GM12875 (cell line): Measurements from ENCODE around the gene AP1AR.
A peak's percentile ranks its signal among the peaks of the same experiment; 100 is the strongest.

Source experiments
- H3K4me3 ChIP-seq: one replicate; pipeline ENCODE4 v1.5.1; 2011; ENCODE audit warnings: low read depth, low read length, control low read depth
- TF ChIP-seq, protein P1 (sequence below): IDR thresholded peaks from 2 replicates; pipeline ENCODE4 v1.5.1; 2011; ENCODE audit warnings: low read depth, mild to moderate bottlenecking, control low read depth, inconsistent platforms, low read length, moderate library complexity, borderline replicate concordance; ENCODE audit not compliant: insufficient read depth

Gene AP1AR

DNA sequence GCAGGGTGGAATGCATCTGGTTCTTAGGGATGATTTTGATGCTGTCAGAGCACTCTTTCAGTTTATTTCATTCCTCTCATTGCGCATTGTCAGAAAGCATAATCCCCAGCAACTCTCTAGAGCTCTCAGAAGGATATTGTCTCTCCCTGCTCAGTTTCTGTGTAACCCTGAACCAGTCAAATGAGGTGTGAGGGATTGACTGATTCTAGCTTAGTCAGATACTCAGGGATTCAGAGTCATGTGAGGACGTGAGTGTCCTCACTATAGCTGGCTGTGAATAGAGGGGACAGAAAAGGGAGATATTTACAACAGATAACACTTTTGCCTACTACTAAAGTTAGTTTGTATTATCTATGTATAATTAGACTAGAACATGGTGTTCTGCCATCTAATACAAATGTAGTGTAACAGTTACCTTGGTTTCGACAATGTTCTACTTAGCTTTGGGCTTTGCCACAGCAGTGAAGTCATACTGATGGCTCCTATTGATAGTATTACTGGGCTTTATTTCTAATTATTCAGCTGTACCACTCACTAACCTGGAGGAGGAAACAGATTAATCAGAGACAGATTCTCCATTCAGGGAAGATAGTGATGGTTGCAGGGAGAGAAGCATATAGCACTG is 19.5 kb downstream of the AP1AR start:
- TF ChIP-seq, protein P1, sequence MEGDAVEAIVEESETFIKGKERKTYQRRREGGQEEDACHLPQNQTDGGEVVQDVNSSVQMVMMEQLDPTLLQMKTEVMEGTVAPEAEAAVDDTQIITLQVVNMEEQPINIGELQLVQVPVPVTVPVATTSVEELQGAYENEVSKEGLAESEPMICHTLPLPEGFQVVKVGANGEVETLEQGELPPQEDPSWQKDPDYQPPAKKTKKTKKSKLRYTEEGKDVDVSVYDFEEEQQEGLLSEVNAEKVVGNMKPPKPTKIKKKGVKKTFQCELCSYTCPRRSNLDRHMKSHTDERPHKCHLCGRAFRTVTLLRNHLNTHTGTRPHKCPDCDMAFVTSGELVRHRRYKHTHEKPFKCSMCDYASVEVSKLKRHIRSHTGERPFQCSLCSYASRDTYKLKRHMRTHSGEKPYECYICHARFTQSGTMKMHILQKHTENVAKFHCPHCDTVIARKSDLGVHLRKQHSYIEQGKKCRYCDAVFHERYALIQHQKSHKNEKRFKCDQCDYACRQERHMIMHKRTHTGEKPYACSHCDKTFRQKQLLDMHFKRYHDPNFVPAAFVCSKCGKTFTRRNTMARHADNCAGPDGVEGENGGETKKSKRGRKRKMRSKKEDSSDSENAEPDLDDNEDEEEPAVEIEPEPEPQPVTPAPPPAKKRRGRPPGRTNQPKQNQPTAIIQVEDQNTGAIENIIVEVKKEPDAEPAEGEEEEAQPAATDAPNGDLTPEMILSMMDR: no peak
- H3K4me3 ChIP-seq: no peak overlapping the region

DNA sequence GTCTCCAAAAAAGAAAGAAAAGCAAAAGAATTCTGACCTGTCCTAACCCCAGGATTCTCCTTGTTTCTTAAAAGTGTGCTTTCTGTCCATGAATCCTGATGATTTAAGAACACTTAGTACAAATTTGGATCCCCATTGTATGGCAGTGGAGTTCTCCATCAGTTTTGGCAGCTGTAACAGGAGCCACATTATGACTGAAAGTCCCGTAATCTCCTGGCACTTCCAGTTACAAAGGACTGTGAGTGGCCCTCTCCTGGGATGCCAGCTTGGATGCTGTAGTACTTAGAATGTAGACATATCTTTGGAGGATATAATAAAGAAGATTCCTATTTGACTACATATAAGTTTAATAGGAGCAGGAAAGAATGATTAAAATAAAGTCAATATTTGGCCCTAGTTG is 20.6 kb downstream of the AP1AR start:
- TF ChIP-seq, protein P1: no peak
- no peak overlapping the region for H3K4me3 ChIP-seq

GRCh38 chr4:112253382-112254000 is 21.9 kb downstream of the AP1AR start:
- TF ChIP-seq, protein P1: no peak
- H3K4me3 ChIP-seq: no peak overlapping the region

DNA sequence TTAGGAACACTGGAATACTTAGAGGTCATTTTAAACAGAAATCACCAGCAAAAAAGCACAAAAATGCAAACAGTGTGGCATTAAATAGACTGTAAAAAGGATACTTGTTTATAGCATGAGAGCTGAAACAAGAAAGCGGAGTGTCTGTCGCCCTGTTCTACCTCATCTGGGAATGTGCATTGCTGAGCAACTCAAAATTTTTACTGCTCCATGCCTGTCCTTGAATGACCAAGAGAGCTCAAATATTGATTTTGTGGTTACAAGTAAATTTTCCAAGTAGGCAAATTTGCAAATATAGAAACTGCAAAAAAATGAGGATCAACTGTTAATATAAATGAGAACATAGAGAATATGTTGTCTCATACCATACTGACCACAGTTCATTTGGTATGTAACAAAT is 25.5 kb downstream of the AP1AR start:
- TF ChIP-seq, protein P1: no peak
- H3K4me3 ChIP-seq: no peak overlapping the region

- TF ChIP-seq, protein P1: 0 out of 2 replicates have a peak, but pooled peaks have one; percentile 9
Measured at GRCh38 chr4:112266823-112267222, 35.2 kb downstream of the AP1AR start.

GRCh38 chr4:112270051-112270450 is 38.5 kb downstream of the AP1AR start:
- no peak overlapping the region for H3K4me3 ChIP-seq

More at GRCh38 chr4:112266823-112267222, 35.2 kb downstream of the AP1AR start:
- H3K4me3 ChIP-seq: no peak overlapping the region

More at GRCh38 chr4:112270051-112270450, 38.5 kb downstream of the AP1AR start:
- TF ChIP-seq, protein P1: no peak
